Fibroblast of the conjunctiva (primary cell): Measurements from ENCODE around the gene ZFAND6.

Source experiments
- DNase-seq: peaks from one replicate; pipeline ENCODE4 v3.0.0-alpha.2; 2010; ENCODE audit warnings: low read depth

ZFAND6 gene

DNA sequence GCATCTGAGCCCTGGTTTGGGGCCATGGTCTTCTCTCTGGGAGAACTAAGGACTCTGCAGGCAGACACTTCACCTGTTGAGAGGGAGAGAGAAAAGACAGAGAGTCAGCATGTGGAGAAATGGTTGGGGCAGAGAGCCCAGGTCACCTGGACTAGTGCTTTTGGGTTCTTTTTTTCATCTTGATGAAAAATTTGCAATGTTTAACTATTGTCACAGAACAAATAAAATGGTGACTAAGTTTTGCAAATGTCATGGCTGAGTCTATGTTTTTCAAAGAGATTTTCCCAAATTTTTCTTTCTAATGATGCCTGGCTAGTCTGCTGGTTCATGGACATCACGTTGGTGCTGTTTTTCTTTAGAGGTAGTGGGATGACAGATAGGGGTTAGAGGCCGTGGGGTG is 111.1 kb downstream of the ZFAND6 start:
- DNase-seq, result no peak

DNA sequence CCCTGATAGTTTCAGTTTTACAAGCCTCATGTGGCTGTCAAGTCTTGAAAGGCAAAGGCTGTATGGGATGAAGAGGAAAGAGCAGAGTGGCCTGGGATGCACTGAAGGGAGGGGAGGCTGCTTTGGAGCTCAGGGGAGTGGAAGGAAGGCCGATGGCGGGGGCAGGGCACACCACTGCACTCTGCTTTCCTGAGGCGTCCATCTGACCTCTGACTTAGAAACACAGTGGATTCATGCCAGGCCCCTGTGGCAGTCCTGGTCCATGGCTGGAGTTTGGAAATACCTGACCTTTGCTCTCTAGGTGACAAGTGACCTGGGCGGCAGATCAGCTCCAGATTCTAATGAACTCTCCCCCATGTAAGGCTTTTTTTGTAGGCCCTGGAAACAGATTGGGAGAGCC is 112.3 kb downstream of the ZFAND6 start:
- DNase-seq, result no peak

GRCh38 chr15:80172401-80172800 is 112.9 kb downstream of the ZFAND6 start:
- DNase-seq, result no peak

GRCh38 chr15:80173022-80173759 is 113.7 kb downstream of the ZFAND6 start:
- no peak for DNase-seq

- DNase-seq, result peak; percentile 72
Measured at GRCh38 chr15:80174017-80174746, 114.7 kb downstream of the ZFAND6 start.

DNA sequence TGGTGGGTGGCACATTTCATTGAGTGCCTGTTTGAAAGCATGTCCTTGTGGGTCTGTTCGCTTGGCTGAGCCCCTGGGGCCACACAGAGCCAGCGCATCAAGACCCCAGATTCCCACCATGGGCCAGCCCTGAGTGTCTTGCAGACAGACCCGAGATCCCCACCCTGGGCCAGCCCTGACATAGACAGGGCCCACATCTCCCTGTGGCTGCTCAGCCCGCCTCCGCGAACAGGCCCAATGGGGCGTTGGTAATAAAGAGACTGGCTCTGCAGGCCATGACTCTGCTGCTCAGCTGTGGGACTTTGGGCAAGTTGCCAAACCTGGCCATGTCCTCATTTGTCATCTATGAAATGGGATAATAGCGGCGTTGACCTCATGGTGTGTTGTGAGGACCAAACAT is 116.0 kb downstream of the ZFAND6 start:
- DNase-seq, result no peak

- DNase-seq, result no peak
Measured at GRCh38 chr15:80176443-80176842, 117.0 kb downstream of the ZFAND6 start.

DNA sequence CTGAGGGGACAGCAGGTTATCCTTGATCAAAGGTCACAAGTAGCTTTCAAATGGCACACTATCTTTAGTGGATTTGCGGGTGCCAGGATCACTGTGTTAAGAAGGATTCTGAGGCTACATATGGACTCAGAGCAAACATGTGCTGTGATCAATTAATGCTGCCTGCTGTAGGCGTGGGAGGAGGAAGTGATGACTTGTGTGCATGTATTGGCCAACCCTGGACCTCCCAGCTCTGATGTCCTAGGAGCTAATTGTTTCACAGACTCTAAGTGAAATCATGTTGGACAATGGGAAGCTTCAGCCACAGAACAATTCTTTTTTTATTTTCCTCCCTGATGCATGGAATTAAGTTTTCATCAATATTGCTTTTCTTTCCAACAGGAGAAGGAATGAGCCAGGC is 117.7 kb downstream of the ZFAND6 start:
- DNase-seq, result no peak

DNA sequence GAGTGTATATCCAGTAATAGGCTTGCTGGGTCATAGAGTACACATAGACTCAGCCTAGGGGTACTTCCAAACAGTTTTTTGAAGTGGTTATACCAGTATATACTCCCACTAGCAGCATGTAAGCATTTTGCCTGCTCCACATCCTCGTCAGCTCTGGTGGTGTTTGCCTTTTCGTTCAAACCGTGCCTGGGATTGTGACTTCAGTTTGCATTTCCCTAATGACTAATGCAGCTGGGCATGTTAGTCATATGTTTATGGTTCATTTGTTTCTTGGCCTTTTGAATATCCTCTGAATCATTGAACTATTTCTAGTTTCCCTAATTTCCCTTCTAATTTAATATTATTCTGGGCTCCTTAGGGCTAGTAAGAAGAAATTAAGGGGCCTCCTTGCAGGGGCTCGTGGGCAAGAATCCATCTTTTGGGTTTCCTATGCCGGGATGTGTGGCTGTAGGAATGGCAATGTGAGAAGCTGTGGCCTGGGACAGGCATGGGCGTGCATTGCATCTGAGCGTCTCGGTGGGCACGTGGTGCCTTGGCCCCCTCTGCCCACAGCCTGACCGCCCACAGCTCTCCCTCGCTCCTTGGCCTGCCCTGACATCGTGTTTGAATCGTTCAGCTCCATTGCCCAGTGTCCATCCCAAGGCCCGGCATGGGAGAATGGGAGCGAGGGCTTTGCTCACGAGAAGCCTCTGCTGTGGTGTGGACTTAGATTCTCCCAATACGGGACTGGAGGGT is 119.7 kb downstream of the ZFAND6 start:
- peak; percentile 62 for DNase-seq

GRCh38 chr15:80179935-80180334 is 120.5 kb downstream of the ZFAND6 start:
- no peak for DNase-seq

GRCh38 chr15:80180468-80180867 is 121.0 kb downstream of the ZFAND6 start:
- no peak for DNase-seq

GRCh38 chr15:80180986-80181385 is 121.5 kb downstream of the ZFAND6 start:
- DNase-seq, result no peak

DNA sequence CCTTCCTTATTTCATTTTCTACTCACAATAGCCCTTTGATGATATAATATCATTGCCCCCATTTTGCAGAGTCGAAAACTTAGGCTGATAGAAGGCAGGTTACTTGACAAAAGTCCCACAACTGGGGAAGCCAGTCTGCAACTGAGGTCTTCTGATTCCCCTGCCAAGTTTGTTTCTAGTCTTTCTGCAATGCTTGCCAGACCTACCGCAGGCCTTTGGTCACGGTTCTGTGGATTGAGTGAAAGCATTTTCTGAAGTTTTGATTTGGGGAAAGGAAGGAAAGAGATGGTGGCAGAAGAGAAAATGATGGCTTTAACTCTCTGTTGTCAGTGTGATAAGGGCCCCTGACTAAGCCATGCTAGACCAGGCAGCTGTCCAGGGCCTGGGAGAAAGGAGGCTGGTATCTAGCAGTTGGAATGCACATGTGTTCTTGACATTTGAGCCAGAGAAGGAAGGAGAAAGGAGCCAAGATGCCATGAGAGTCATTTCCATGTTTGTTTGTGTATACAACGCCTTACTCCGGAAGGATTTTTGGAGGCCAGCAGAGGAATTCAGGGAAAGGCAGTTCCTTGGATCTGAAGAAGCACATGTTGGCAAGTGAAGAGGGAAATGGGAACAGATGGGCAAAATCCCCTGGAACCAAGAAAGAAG is 123.3 kb downstream of the ZFAND6 start:
- DNase-seq, result peak; percentile 26

DNA sequence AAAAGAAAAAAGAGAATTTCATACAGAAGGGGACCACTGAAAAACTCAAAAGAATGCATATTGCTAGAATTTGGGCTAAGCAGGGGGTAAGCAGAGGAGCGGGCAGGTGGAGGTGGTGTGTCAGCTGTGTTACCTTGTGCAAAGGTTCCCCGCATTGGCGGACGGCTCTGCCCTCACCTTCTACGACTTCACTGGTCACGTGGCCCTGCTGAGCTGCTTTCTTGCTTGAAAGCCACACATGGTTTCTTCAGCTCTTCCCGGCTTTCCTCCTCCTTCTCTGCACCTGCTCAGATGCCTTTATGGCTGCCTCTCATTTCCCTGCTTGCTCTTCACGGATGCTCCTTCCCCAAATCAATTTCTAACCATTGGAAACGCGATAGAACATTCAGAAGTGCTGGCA is 123.8 kb downstream of the ZFAND6 start:
- no peak for DNase-seq

DNA sequence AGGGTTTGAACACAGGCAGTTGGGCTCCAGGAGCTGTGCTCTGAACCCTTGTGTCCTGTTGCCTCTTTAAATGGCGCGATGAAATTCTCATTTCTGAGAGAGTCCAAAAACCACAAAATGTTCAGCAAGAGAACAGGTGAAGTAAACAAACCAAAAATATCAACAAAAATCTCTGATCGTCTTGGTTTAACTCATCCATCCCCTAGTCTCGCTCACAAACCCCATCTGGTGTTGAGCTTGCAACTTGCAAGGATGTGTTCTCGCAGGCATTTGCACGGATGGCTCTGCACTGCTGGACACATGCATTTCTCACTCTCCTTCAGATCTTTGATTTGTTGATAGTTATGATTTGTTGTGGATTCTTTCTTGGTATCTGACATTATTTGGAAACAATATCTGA is 124.4 kb downstream of the ZFAND6 start:
- DNase-seq, result no peak

- DNase-seq, result no peak
Measured at GRCh38 chr15:80184554-80184953, 125.1 kb downstream of the ZFAND6 start.

DNA sequence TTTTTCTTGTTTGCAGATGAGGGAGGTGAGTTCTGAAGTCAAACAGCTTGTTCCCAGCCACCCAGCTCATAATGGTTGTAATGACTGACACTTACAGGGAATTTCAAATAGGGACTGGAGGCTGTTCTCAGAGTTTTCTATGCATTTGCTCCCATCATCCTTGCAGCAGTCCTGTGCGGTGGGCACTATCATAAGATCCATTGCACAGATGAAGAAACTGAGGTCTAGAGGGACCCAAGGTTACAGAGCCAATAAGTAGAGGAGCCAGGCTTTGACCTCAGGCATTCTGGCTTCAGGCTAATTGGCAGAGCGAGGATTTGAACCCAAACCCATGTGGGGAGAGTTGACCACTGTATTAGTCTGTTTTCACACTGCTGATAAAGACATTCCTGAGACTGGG is 125.7 kb downstream of the ZFAND6 start:
- DNase-seq, result no peak

DNA sequence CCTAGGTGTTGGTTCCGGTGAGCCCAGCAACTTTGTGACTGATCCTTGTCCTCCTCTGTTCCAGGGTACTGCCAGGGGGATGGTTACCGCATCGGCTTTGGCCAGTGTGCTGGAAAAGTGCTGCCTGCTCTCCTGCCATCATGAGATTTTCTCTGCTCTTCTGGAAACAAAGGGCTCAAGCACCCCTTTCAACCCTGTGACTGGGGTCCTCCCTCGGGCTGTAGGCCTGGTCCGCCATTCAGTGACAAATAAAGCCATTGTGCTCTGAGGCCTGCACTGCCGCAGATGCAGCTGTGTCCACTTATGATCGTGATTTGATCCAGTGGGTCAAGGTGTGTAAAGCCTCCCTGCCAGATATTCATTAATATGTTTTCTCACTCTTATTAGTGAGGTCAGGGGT is 126.6 kb downstream of the ZFAND6 start:
- DNase-seq, result no peak

- no peak for DNase-seq
Measured at GRCh38 chr15:80186597-80186996, 127.1 kb downstream of the ZFAND6 start.
